ENCODE measurements around the gene GBF1.

DNA sequence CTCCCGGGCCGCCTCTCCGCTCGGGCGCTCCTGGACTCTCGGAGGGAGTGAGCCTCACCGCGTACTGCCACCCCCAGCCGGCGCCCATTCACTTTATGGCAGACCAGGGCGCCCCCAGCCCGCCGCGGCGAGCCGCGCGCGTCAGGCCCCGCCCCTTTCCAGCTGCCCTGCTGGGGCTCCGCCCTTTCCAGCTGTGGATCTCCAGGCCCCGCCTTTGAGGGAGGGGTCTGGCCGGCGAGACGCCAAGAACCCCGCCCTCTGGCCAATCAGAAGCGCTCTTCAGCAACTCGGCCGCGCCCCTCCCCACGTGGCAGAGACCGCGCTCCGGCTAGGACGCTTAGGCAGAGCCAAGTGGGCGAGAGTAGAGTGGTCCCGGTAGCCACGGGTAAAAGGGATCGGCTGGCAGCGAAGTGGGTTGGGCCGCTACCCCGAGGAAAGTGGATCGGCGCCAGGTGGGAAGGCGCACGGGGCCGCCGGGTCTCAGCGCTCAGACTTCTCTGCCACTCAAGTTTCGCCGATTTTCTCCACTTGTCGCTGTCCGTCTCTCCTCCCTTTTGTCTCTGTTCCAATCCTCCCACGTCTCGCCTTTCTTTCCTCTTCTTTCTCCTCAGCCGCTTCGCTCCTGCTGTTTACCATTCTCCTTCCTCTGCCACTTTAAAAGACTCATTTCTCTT lies 3.8 kb upstream of the GBF1 start, which contains the start of gene PITX3:
- TF ChIP-seq, protein P1, sequence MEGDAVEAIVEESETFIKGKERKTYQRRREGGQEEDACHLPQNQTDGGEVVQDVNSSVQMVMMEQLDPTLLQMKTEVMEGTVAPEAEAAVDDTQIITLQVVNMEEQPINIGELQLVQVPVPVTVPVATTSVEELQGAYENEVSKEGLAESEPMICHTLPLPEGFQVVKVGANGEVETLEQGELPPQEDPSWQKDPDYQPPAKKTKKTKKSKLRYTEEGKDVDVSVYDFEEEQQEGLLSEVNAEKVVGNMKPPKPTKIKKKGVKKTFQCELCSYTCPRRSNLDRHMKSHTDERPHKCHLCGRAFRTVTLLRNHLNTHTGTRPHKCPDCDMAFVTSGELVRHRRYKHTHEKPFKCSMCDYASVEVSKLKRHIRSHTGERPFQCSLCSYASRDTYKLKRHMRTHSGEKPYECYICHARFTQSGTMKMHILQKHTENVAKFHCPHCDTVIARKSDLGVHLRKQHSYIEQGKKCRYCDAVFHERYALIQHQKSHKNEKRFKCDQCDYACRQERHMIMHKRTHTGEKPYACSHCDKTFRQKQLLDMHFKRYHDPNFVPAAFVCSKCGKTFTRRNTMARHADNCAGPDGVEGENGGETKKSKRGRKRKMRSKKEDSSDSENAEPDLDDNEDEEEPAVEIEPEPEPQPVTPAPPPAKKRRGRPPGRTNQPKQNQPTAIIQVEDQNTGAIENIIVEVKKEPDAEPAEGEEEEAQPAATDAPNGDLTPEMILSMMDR (IDR thresholded peaks at IDR 0.05 in 2 of 3, conservative IDR thresholded peaks at IDR 0.05 in 1 of 3; ENCODE audit: control insufficient read depth in 2 of 3, extremely low read depth in 1 of 3, insufficient read depth in 1 of 3, low read depth in 3 of 3, low read length in 3 of 3), result no peak
- TF ChIP-seq ASH2L (IDR thresholded peaks at IDR 0.05; ENCODE audit: borderline replicate concordance, low read depth) (no peak), GATAD2B (conservative IDR thresholded peaks at IDR 0.05; ENCODE audit: low read depth) (no peak), EGR1 (IDR thresholded peaks at IDR 0.05; ENCODE audit: borderline replicate concordance in 1 of 2, low read depth in 2 of 2, low read length in 2 of 2) (no peak), BRCA1 (IDR thresholded peaks at IDR 0.05; ENCODE audit: low read depth, low read length) (no peak), EP300 (IDR thresholded peaks at IDR 0.05; ENCODE audit: borderline replicate concordance in 1 of 2, control insufficient read depth in 1 of 2, low read depth in 2 of 2, low read length in 2 of 2) (no peak), NFYB (IDR thresholded peaks at IDR 0.05; ENCODE audit: insufficient read depth, low read depth, low read length) (no peak)
- TF ChIP-seq, protein P2, sequence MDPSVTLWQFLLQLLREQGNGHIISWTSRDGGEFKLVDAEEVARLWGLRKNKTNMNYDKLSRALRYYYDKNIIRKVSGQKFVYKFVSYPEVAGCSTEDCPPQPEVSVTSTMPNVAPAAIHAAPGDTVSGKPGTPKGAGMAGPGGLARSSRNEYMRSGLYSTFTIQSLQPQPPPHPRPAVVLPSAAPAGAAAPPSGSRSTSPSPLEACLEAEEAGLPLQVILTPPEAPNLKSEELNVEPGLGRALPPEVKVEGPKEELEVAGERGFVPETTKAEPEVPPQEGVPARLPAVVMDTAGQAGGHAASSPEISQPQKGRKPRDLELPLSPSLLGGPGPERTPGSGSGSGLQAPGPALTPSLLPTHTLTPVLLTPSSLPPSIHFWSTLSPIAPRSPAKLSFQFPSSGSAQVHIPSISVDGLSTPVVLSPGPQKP (IDR thresholded peaks at IDR 0.05; ENCODE audit: low read depth, low read length), result no peak

All from GM12878 (cell line).